CD14-positive monocyte (primary cell): ENCODE measurements around the gene GLOD5. TPM values are rescaled to one million over a fixed set of nuclear protein-coding genes. Genes with fewer than 3 reads are reported as not detected.

Experiments used
- DNase-seq, 3 donors: peaks; one replicate each; pipeline ENCODE4 v3.0.0-alpha.2; 2011 to 2022
- H2AFZ ChIP-seq: 2 replicates; pipeline ENCODE4 v1.6.0; 2012; ENCODE audit warnings: mild to moderate bottlenecking, low read depth, low read length, inconsistent platforms; ENCODE audit not compliant: insufficient read depth, poor library complexity, severe bottlenecking
- H3K27ac ChIP-seq, 2 donors: 1 replicate in 1 of 2; 2 replicates in 1 of 2; pipeline ENCODE4 v1.5.1; 2012 to 2013; ENCODE audit warnings: low read length in 2 of 2, control low read depth in 1 of 2, inconsistent platforms in 1 of 2, low read depth in 1 of 2, mild to moderate bottlenecking in 1 of 2
- H3K27me3 ChIP-seq, 2 donors: one replicate each; pipeline versions ENCODE4 v1.6.0 to v1.6.1; 2011 to 2013; ENCODE audit warnings: low read length in 2 of 2; ENCODE audit not compliant: control insufficient read depth in 2 of 2, insufficient read depth in 2 of 2
- H3K36me3 ChIP-seq, 2 donors: replicated peaks in 1 of 2; 1 replicate in 1 of 2; 2 replicates in 1 of 2; pipeline versions ENCODE4 v1.5.1 to v1.6.1; 2012 to 2013; ENCODE audit warnings: low read length in 2 of 2, control low read depth in 1 of 2, inconsistent platforms in 1 of 2, mild to moderate bottlenecking in 1 of 2; ENCODE audit not compliant: insufficient read depth in 2 of 2, control insufficient read depth in 1 of 2
- H3K4me1 ChIP-seq, 2 donors: 1 replicate in 1 of 2; 2 replicates in 1 of 2; pipeline versions ENCODE4 v1.5.1 to v1.6.1; 2012 to 2013; ENCODE audit warnings: low read length in 2 of 2, control low read depth in 1 of 2, inconsistent platforms in 1 of 2, mild to moderate bottlenecking in 1 of 2, moderate library complexity in 1 of 2; ENCODE audit not compliant: insufficient read depth in 2 of 2, control insufficient read depth in 1 of 2
- H3K4me2 ChIP-seq: replicated peaks from 2 replicates; pipeline ENCODE3; 2012; ENCODE audit warnings: low read length, moderate library complexity, mild to moderate bottlenecking; ENCODE audit not compliant: poor library complexity, severe bottlenecking; ENCODE audit errors: extremely low read depth
- H3K4me3 ChIP-seq, 3 experiments: fragments of 200-600 bp in 1 of 3; sonication (generic) in 1 of 3; replicated peaks in 1 of 3; 1 replicate in 2 of 3; 2 replicates in 1 of 3; pipeline ENCODE4 v1.5.1; 2011 to 2013; ENCODE audit warnings: low read length in 3 of 3, mild to moderate bottlenecking in 3 of 3, control low read depth in 2 of 3, low read depth in 2 of 3, inconsistent platforms in 1 of 3, moderate library complexity in 1 of 3
- H3K79me2 ChIP-seq: 2 replicates; pipeline ENCODE4 v1.6.0; 2012; ENCODE audit warnings: mild to moderate bottlenecking, control low read depth, inconsistent platforms, low read length, moderate library complexity; ENCODE audit not compliant: insufficient read depth
- H3K9ac ChIP-seq: 2 replicates; pipeline ENCODE4 v1.6.0; 2017; ENCODE audit warnings: low read length, mild to moderate bottlenecking; ENCODE audit not compliant: insufficient read depth, poor library complexity, severe bottlenecking
- H3K9me3 ChIP-seq, 2 donors: replicated peaks in 1 of 2; 1 replicate in 1 of 2; 2 replicates in 1 of 2; pipeline versions ENCODE4 v1.5.1 to v1.6.1; 2012 to 2013; ENCODE audit warnings: low read length in 2 of 2, control low read depth in 1 of 2; ENCODE audit not compliant: control insufficient read depth in 1 of 2, insufficient read depth in 1 of 2
- H4K20me1 ChIP-seq: 2 replicates; pipeline ENCODE4 v1.6.0; 2012; ENCODE audit warnings: mild to moderate bottlenecking, low read length, control low read depth, moderate library complexity; ENCODE audit not compliant: insufficient read depth
- H3K27ac Mint-ChIP-seq, 7 donors: one replicate each; pipeline ENCODE4 v1.8.0; 2020; ENCODE audit warnings: mild to moderate bottlenecking in 7 of 7, mixed read lengths in 7 of 7, moderate library complexity in 6 of 7, inconsistent platforms in 2 of 7
- H3K27me3 Mint-ChIP-seq, 3 donors: one replicate each; pipeline ENCODE4 v1.8.0; 2021 to 2022; ENCODE audit warnings: low read depth in 3 of 3, mild to moderate bottlenecking in 3 of 3, mixed read lengths in 3 of 3, moderate library complexity in 3 of 3, inconsistent platforms in 1 of 3
- H3K36me3 Mint-ChIP-seq, 2 donors: one replicate each; pipeline ENCODE4 v1.8.0; 2020; ENCODE audit warnings: mixed read lengths in 2 of 2, inconsistent platforms in 1 of 2, mild to moderate bottlenecking in 1 of 2
- H3K4me1 Mint-ChIP-seq: one replicate; pipeline ENCODE4 v1.8.0; 2020; ENCODE audit warnings: mild to moderate bottlenecking, mixed read lengths
- H3K4me3 Mint-ChIP-seq, 2 donors: one replicate each; pipeline ENCODE4 v1.8.0; 2020; ENCODE audit warnings: mild to moderate bottlenecking in 2 of 2, mixed read lengths in 2 of 2, moderate library complexity in 1 of 2
- H3K9me3 Mint-ChIP-seq, 7 donors: one replicate each; pipeline ENCODE4 v1.8.0; 2020 to 2022; ENCODE audit warnings: mixed read lengths in 7 of 7, mild to moderate bottlenecking in 6 of 7, moderate library complexity in 6 of 7, inconsistent platforms in 2 of 7
- CTCF ChIP-seq: fragments of 200-600 bp; IDR thresholded peaks from one replicate; pipeline ENCODE4 v1.8.0; 2022; ENCODE audit warnings: antibody characterized with exemption, mild to moderate bottlenecking
- WGBS: methylation state at CpG from one replicate; pipeline ENCODE4 v1.1.5; 2013; ENCODE audit warnings: missing lambda C conversion rate; ENCODE audit not compliant: insufficient coverage; 5-methylcytosine and 5-hydroxymethylcytosine counted together
- intact Hi-C, 2 donors: fragments of 100-400 bp; cut with micrococcal nuclease; formaldehyde crosslinking; loops; one replicate each; pipeline versions ENCODE4 v1.15.0 to v1.15.1; 2023
- polyA plus RNA-seq, 3 donors: library from polyadenylated mRNA; depleted of rRNA in 1 of 3; unstranded in 2 of 3; stranded (reverse) in 1 of 3; fragments of 300-500 nt in 2 of 3; fragments of >200 nt in 1 of 3; fragmentation: Illumina TruSeq in 2 of 3; gene quantifications; 1 replicate in 2 of 3; 2 replicates in 1 of 3; pipeline ENCODE4 v1.2.3, GENCODE V29; 2012 to 2021

Gene GLOD5
- polyA plus RNA-seq, 3 donors: not detected

GRCh38 chrX:48745222-48745621 is 16.3 kb upstream of the GLOD5 start:
- H3K27me3 ChIP-seq: no peaks in the 10 kb centered on the region
- H3K4me2 ChIP-seq: no peak overlapping the region
- Mint-ChIP-seq H3K9me3 (peaks cover 0 to 4% (median 1%) of the 10 kb centered on the region in 7 donors), H3K36me3 (no peaks in the 10 kb centered on the region), H3K4me3 (no peak overlapping the region), H3K27me3 (peaks cover 0 to 5% (median 0%) of the 10 kb centered on the region in 3 donors), H3K4me1 (peaks cover 8% of the 10 kb centered on the region), H3K27ac (no peak overlapping the region)
- no peak for TF ChIP-seq CTCF
- H3K9ac ChIP-seq: no peak overlapping the region
- DNase-seq: no peak
- no peaks in the 10 kb centered on the region for H3K36me3 ChIP-seq
- no peaks in the 10 kb centered on the region for H4K20me1 ChIP-seq
- H3K27ac ChIP-seq: no peak overlapping the region
- H3K79me2 ChIP-seq: no peaks in the 10 kb centered on the region
- no peaks in the 10 kb centered on the region for H3K9me3 ChIP-seq
- peaks cover 0 to 2% of the 10 kb centered on the region in 2 donors for H3K4me1 ChIP-seq
- WGBS: 100% methylated on average over 1 of the region's 4 CpGs
- H3K4me3 ChIP-seq: no peak overlapping the region
- intact Hi-C loops: loop anchor here in 1 of 2 donors (10.0 kb wide), 1 partner anchor 50 kb away; no protein-coding TSS in a partner anchor
- no peak overlapping the region for H2AFZ ChIP-seq

GRCh38 chrX:48747415-48748016 is 14.0 kb upstream of the GLOD5 start:
- H3K4me3 ChIP-seq: no peak overlapping the region
- no peak for TF ChIP-seq CTCF
- H3K4me3 Mint-ChIP-seq: no peak overlapping the region
- peak overlapping the region in 1 of 7 donors; percentile 22 for H3K27ac Mint-ChIP-seq
- H3K9ac ChIP-seq: no peak overlapping the region
- no CpG with 5 or more reads among the region's 8 CpGs for WGBS
- H3K4me1 ChIP-seq: peaks cover 11 to 14% of the 10 kb centered on the region in 2 donors
- no peaks in the 10 kb centered on the region for H4K20me1 ChIP-seq
- no peaks in the 10 kb centered on the region for H3K27me3 ChIP-seq
- no peaks in the 10 kb centered on the region for H3K36me3 Mint-ChIP-seq
- no peak for DNase-seq
- intact Hi-C loops: loop anchor here in 1 of 2 donors (10.0 kb wide), 1 partner anchor 47 kb away; no protein-coding TSS in a partner anchor
- H3K79me2 ChIP-seq: no peaks in the 10 kb centered on the region
- H3K36me3 ChIP-seq: no peaks in the 10 kb centered on the region
- no peak overlapping the region for H3K27ac ChIP-seq
- H3K4me2 ChIP-seq: no peak overlapping the region
- H2AFZ ChIP-seq: no peak overlapping the region
- peaks cover 21% of the 10 kb centered on the region for H3K4me1 Mint-ChIP-seq
- peaks cover 0 to 9% (median 0%) of the 10 kb centered on the region in 7 donors for H3K9me3 Mint-ChIP-seq
- H3K27me3 Mint-ChIP-seq: peaks cover 0 to 4% (median 0%) of the 10 kb centered on the region in 3 donors
- H3K9me3 ChIP-seq: no peaks in the 10 kb centered on the region
